Colonic mucosa (tissue), 4 donors: ENCODE measurements around the gene FAM234A. TPM values are rescaled to one million over a fixed set of nuclear protein-coding genes. Genes with fewer than 3 reads are reported as not detected.
"Not testable (repeated sequence)": the region's sequence is repeated elsewhere in the genome, so short reads cannot be mapped to it uniquely, and the experiment has no call there.

ENCODE experiments used
- DNase-seq: peaks from one replicate; pipeline ENCODE4 v3.0.0-alpha.2; 2020
- H3K27ac ChIP-seq: fragments of 200-600 bp; one replicate; pipeline ENCODE4 v1.8.0; 2021
- H3K27me3 ChIP-seq: fragments of 200-600 bp; one replicate; pipeline ENCODE4 v1.8.0; 2021
- H3K36me3 ChIP-seq: fragments of 200-600 bp; one replicate; pipeline ENCODE4 v1.8.0; 2021
- H3K4me1 ChIP-seq: fragments of 200-600 bp; one replicate; pipeline ENCODE4 v1.8.0; 2021; ENCODE audit warnings: mild to moderate bottlenecking
- H3K4me3 ChIP-seq: fragments of 200-600 bp; one replicate; pipeline ENCODE4 v1.8.0; 2021
- H3K9ac ChIP-seq, 2 donors: one replicate each; pipeline ENCODE4 v1.7.0; 2013; ENCODE audit warnings: control low read depth in 2 of 2, low read depth in 2 of 2, low read length in 2 of 2
- H3K9me3 ChIP-seq: fragments of 200-600 bp; one replicate; pipeline ENCODE4 v1.8.0; 2021
- CTCF ChIP-seq: fragments of 200-600 bp; IDR thresholded peaks from one replicate; pipeline ENCODE4 v1.8.0; 2022; ENCODE audit warnings: antibody characterized with exemption, mild to moderate bottlenecking
- intact Hi-C: fragments of 100-400 bp; cut with DNase I; formaldehyde crosslinking; loops from one replicate; pipeline ENCODE4 v1.14.1; 2022
- total RNA-seq, 2 donors: library from RNA; stranded (reverse); fragmentation: NEBNext Ultra II Directional in 1 of 2; extraction: Animal tissue kit (Norgen Biotek cat#: 25700) in 1 of 2; gene quantifications; one replicate each; pipeline ENCODE4 v1.2.1, GENCODE V29; 2021
- donor health status: healthy.
- donor health status: DM: no; HTN: no; CAD: no.
- donor health status: DM: no; HTN: no; CAD: no.

The FAM234A gene
- total RNA-seq, 2 donors from 2014 or later = 105 to 124 TPM

GRCh38 chr16:200388-200787 lies 34.2 kb upstream of the FAM234A start:
- Histone ChIP-seq H3K4me3 (no peak overlapping the region), H3K9ac (no peak overlapping the region), H3K9me3 (no peaks in the 10 kb centered on the region), H3K4me1 (no peaks in the 10 kb centered on the region), H3K27ac (no peak overlapping the region), H3K27me3 (no peaks in the 10 kb centered on the region), H3K36me3 (peaks cover 13% of the 10 kb centered on the region)
- TF ChIP-seq CTCF = no peak
- no peak for DNase-seq
- intact Hi-C loops = no loop called here

- no peaks in the 10 kb centered on the region for H3K4me1 ChIP-seq
- H3K9me3 ChIP-seq = no peaks in the 10 kb centered on the region
- peaks cover 7% of the 10 kb centered on the region for H3K36me3 ChIP-seq
These were observed 31.4 kb upstream of the FAM234A start for GRCh38 chr16:203246-203645.

GRCh38 chr16:204046-204445 lies 30.6 kb upstream of the FAM234A start:
- H3K9me3 ChIP-seq, H3K4me1 ChIP-seq, intact Hi-C loops, DNase-seq, H3K4me3 ChIP-seq, H3K36me3 ChIP-seq, H3K27ac ChIP-seq, H3K27me3 ChIP-seq, H3K9ac ChIP-seq: not testable (repeated sequence)

More at GRCh38 chr16:203246-203645, 31.4 kb upstream of the FAM234A start:
- intact Hi-C loops = no loop called here
- Histone ChIP-seq H3K9ac (no peak overlapping the region), H3K27ac (no peak overlapping the region), H3K27me3 (no peaks in the 10 kb centered on the region), H3K4me3 (no peak overlapping the region)
- TF ChIP-seq CTCF = no peak
- DNase-seq = no peak

GRCh38 chr16:209359-209758 lies 25.3 kb upstream of the FAM234A start:
- H3K4me3 ChIP-seq, H3K27ac ChIP-seq, intact Hi-C loops, H3K9me3 ChIP-seq, DNase-seq, H3K27me3 ChIP-seq, H3K36me3 ChIP-seq, H3K4me1 ChIP-seq, H3K9ac ChIP-seq: not testable (repeated sequence)

GRCh38 chr16:211631-212180 lies 22.9 kb upstream of the FAM234A start:
- H3K4me3 ChIP-seq, H3K36me3 ChIP-seq, intact Hi-C loops, H3K27me3 ChIP-seq, H3K27ac ChIP-seq, H3K4me1 ChIP-seq, H3K9me3 ChIP-seq, H3K9ac ChIP-seq, DNase-seq: not testable (repeated sequence)

GRCh38 chr16:212999-213398 lies 21.6 kb upstream of the FAM234A start:
- Histone ChIP-seq H3K9me3 (no peaks in the 10 kb centered on the region), H3K9ac (no peak overlapping the region), H3K27me3 (no peaks in the 10 kb centered on the region), H3K4me3 (no peak overlapping the region), H3K27ac (no peak overlapping the region), H3K4me1 (no peaks in the 10 kb centered on the region), H3K36me3 (peaks cover 3% of the 10 kb centered on the region)
- no peak for TF ChIP-seq CTCF
- no peak for DNase-seq
- intact Hi-C loops = no loop called here

- Histone ChIP-seq H3K9me3 (no peaks in the 10 kb centered on the region), H3K4me1 (no peaks in the 10 kb centered on the region), H3K4me3 (no peak overlapping the region), H3K9ac (no peak overlapping the region), H3K36me3 (peaks cover 7% of the 10 kb centered on the region), H3K27ac (no peak overlapping the region), H3K27me3 (no peaks in the 10 kb centered on the region)
- DNase-seq = no peak
- intact Hi-C loops = loop anchor here (10.0 kb wide), 1 partner anchor 145 kb away; no protein-coding TSS in a partner anchor
- no peak for TF ChIP-seq CTCF
These were observed 14.6 kb upstream of the FAM234A start for GRCh38 chr16:220021-220420.
